H9 (cell line): ENCODE results near the gene IDUA. TPM values are rescaled to one million over a fixed set of nuclear protein-coding genes. Genes with fewer than 3 reads are reported as not detected.

Experiments
- DNase-seq: peaks from one replicate; pipeline ENCODE4 v3.0.0-alpha.2; 2017
- H2AFZ ChIP-seq: one replicate; pipeline ENCODE4 v1.6.1; 2013; ENCODE audit warnings: mild to moderate bottlenecking, low read length, control low read depth, moderate library complexity
- H2AK5ac ChIP-seq: 2 replicates; pipeline ENCODE4 v1.6.1; 2013; ENCODE audit warnings: low read length, control low read depth, mixed read lengths; ENCODE audit not compliant: insufficient read length
- H2BK120ac ChIP-seq: one replicate; pipeline ENCODE4 v1.6.1; 2013; ENCODE audit warnings: low read depth, mild to moderate bottlenecking, low read length, control low read depth, inconsistent platforms; ENCODE audit not compliant: poor library complexity, severe bottlenecking
- H2BK12ac ChIP-seq: 2 replicates; pipeline ENCODE4 v1.6.1; 2013; ENCODE audit warnings: low read length, control low read depth, mixed read lengths, low read depth; ENCODE audit not compliant: insufficient read length
- H2BK15ac ChIP-seq: 2 replicates; pipeline ENCODE4 v1.6.1; 2013; ENCODE audit warnings: low read depth, low read length, control low read depth
- H2BK20ac ChIP-seq: one replicate; pipeline ENCODE4 v1.6.1; 2013; ENCODE audit warnings: low read depth, mild to moderate bottlenecking, low read length, control low read depth, inconsistent platforms; ENCODE audit not compliant: poor library complexity, severe bottlenecking
- H2BK5ac ChIP-seq: 2 replicates; pipeline ENCODE4 v1.6.1; 2013; ENCODE audit warnings: low read length, control low read depth, mixed read lengths; ENCODE audit not compliant: insufficient read length
- H3K14ac ChIP-seq: 2 replicates; pipeline ENCODE4 v1.6.1; 2013; ENCODE audit warnings: low read length, control low read depth; ENCODE audit not compliant: insufficient read depth
- H3K18ac ChIP-seq: 2 replicates; pipeline ENCODE4 v1.6.1; 2013; ENCODE audit warnings: low read depth, mild to moderate bottlenecking, mixed read lengths, low read length, control low read depth; ENCODE audit not compliant: insufficient read length
- H3K23ac ChIP-seq: 2 replicates; pipeline ENCODE4 v1.6.1; 2013; ENCODE audit warnings: low read length, control low read depth, mixed read lengths, low read depth; ENCODE audit not compliant: insufficient read length
- H3K23me2 ChIP-seq: 2 replicates; pipeline ENCODE4 v1.6.1; 2013; ENCODE audit warnings: low read depth, mild to moderate bottlenecking, mixed read lengths, low read length, control low read depth; ENCODE audit not compliant: insufficient read length, poor library complexity, severe bottlenecking
- H3K27ac ChIP-seq: 2 replicates; pipeline ENCODE4 v1.5.1; 2013; ENCODE audit warnings: low read length, control low read depth, mixed read lengths, low read depth; ENCODE audit not compliant: insufficient read length
- H3K27me3 ChIP-seq: 2 replicates; pipeline ENCODE4 v1.6.1; 2013; ENCODE audit warnings: low read length, control low read depth, inconsistent platforms; ENCODE audit not compliant: insufficient read depth
- H3K4ac ChIP-seq: 2 replicates; pipeline ENCODE4 v1.6.1; 2013; ENCODE audit warnings: low read depth, mild to moderate bottlenecking, control low read depth, inconsistent platforms, low read length, moderate library complexity
- H3K4me1 ChIP-seq: 2 replicates; pipeline ENCODE4 v1.6.1; 2013; ENCODE audit warnings: low read length, control low read depth, inconsistent platforms; ENCODE audit not compliant: insufficient read depth
- H3K4me2 ChIP-seq: 2 replicates; pipeline ENCODE4 v1.6.1; 2013; ENCODE audit warnings: low read length, control low read depth, mixed read lengths; ENCODE audit not compliant: insufficient read length, insufficient read depth
- H3K56ac ChIP-seq: 2 replicates; pipeline ENCODE4 v1.6.1; 2013; ENCODE audit warnings: low read depth, mild to moderate bottlenecking, mixed read lengths, low read length, control low read depth; ENCODE audit not compliant: insufficient read length
- H3K79me1 ChIP-seq: 2 replicates; pipeline ENCODE4 v1.6.1; 2013; ENCODE audit warnings: low read depth, mild to moderate bottlenecking, moderate library complexity, low read length, control low read depth, inconsistent platforms; ENCODE audit not compliant: insufficient read depth, poor library complexity, severe bottlenecking
- H3K79me2 ChIP-seq: 2 replicates; pipeline ENCODE4 v1.6.1; 2013; ENCODE audit warnings: low read length, control low read depth, inconsistent platforms; ENCODE audit not compliant: insufficient read depth
- H3K9ac ChIP-seq: 2 replicates; pipeline ENCODE4 v1.6.1; 2013; ENCODE audit warnings: low read length, control low read depth, mixed read lengths; ENCODE audit not compliant: insufficient read length; ENCODE audit errors: extremely low read depth
- H3K9me3 ChIP-seq: one replicate; pipeline ENCODE4 v1.6.1; 2013; ENCODE audit warnings: low read depth, low read length, inconsistent platforms; ENCODE audit not compliant: control insufficient read depth
- H3T11ph ChIP-seq: one replicate; pipeline ENCODE4 v1.6.1; 2013; ENCODE audit warnings: mild to moderate bottlenecking, low read length, control low read depth, inconsistent platforms
- H4K20me1 ChIP-seq: one replicate; pipeline ENCODE4 v1.6.1; 2013; ENCODE audit not compliant: control insufficient read depth, insufficient read length, insufficient read depth
- H4K5ac ChIP-seq: 2 replicates; pipeline ENCODE4 v1.6.1; 2013; ENCODE audit warnings: low read depth, mild to moderate bottlenecking, mixed read lengths, low read length, control low read depth; ENCODE audit not compliant: insufficient read length
- H4K8ac ChIP-seq: replicated peaks from 2 replicates; pipeline ENCODE4 v1.6.1; 2013; ENCODE audit warnings: low read length, control low read depth, mixed read lengths, low read depth; ENCODE audit not compliant: insufficient read length
- H4K91ac ChIP-seq: 2 replicates; pipeline ENCODE4 v1.6.1; 2013; ENCODE audit warnings: low read depth, mild to moderate bottlenecking, moderate library complexity, mixed read lengths, low read length, control low read depth; ENCODE audit not compliant: insufficient read length
- H3K27ac Mint-ChIP-seq, 3 experiments: 2 replicates in 2 of 3; 3 replicates in 1 of 3; pipeline ENCODE4 v1.8.0; 2020 to 2021; ENCODE audit warnings: mixed read lengths in 3 of 3, mild to moderate bottlenecking in 1 of 3, moderate library complexity in 1 of 3
- H3K27me3 Mint-ChIP-seq: 2 replicates; pipeline ENCODE4 v1.8.0; 2021; ENCODE audit warnings: low read depth, mild to moderate bottlenecking, moderate library complexity, mixed read lengths
- H3K36me3 Mint-ChIP-seq, 3 experiments: 2 replicates in 2 of 3; 3 replicates in 1 of 3; pipeline ENCODE4 v1.8.0; 2020 to 2021; ENCODE audit warnings: low read depth in 3 of 3, mixed read lengths in 3 of 3; ENCODE audit not compliant: insufficient read depth in 1 of 3
- H3K4me1 Mint-ChIP-seq, 2 experiments: 2 replicates each; pipeline ENCODE4 v1.8.0; 2020; ENCODE audit warnings: mixed read lengths in 2 of 2
- H3K4me3 Mint-ChIP-seq, 2 experiments: 2 replicates in 1 of 2; 3 replicates in 1 of 2; pipeline ENCODE4 v1.8.0; 2020 to 2021; ENCODE audit warnings: mild to moderate bottlenecking in 2 of 2, mixed read lengths in 2 of 2, moderate library complexity in 1 of 2
- H3K9me3 Mint-ChIP-seq, 2 experiments: 2 replicates in 1 of 2; 3 replicates in 1 of 2; pipeline ENCODE4 v1.8.0; 2020; ENCODE audit warnings: mild to moderate bottlenecking in 2 of 2, mixed read lengths in 2 of 2, moderate library complexity in 1 of 2
- CTCF ChIP-seq: fragments of 200-600 bp; sonication (generic); conservative IDR thresholded peaks from 3 replicates; pipeline ENCODE4 v1.8.0; 2021; ENCODE audit warnings: antibody characterized with exemption, mild to moderate bottlenecking
- WGBS: extraction: QIAGEN DNeasy Blood & Tissue Kit; methylation state at CpG from one replicate; pipeline ENCODE4 v1.1.7; 2013; ENCODE audit warnings: missing lambda C conversion rate, low lambda C conversion rate, mixed read lengths; ENCODE audit not compliant: insufficient read length; ENCODE audit errors: extremely low coverage; 5-methylcytosine and 5-hydroxymethylcytosine counted together
- total RNA-seq: library from RNA; stranded (reverse); gene quantifications from 2 replicates; pipeline ENCODE4 v1.2.1, GENCODE V29; 2021

IDUA gene
- total RNA-seq, 1 experiment from 2014 or later, result 14.5 TPM

GRCh38 chr4:1035510-1035909 lies 48.7 kb downstream of the IDUA start:
- Histone ChIP-seq H2BK20ac (no peak overlapping the region), H2AK5ac (no peak overlapping the region), H3K79me2 (no peaks in the 10 kb centered on the region), H3K18ac (no peak overlapping the region), H3K79me1 (no peaks in the 10 kb centered on the region), H3K27ac (no peak overlapping the region), H2AFZ (no peak overlapping the region), H3K4ac (no peak overlapping the region), H4K91ac (no peak overlapping the region), H4K20me1 (no peaks in the 10 kb centered on the region), H3K9me3 (no peaks in the 10 kb centered on the region), H3T11ph (no peak overlapping the region), H3K56ac (no peak overlapping the region), H4K8ac (no peak overlapping the region), H3K4me2 (no peak overlapping the region), H3K14ac (no peak overlapping the region), H2BK120ac (no peak overlapping the region), H3K23ac (no peak overlapping the region), H2BK5ac (no peak overlapping the region), H3K23me2 (no peaks in the 10 kb centered on the region), H3K9ac (no peak overlapping the region), H2BK12ac (no peak overlapping the region), H2BK15ac (no peak overlapping the region), H3K27me3 (no peaks in the 10 kb centered on the region), H3K4me1 (no peaks in the 10 kb centered on the region), H4K5ac (no peak overlapping the region)
- Mint-ChIP-seq H3K27me3 (no peaks in the 10 kb centered on the region), H3K4me1 (peaks cover 0 to 4% of the 10 kb centered on the region in 2 experiments; a peak in 3 of 4 replicates), H3K4me3 (no peak overlapping the region), H3K9me3 (no peaks in the 10 kb centered on the region), H3K27ac (no peak overlapping the region; a peak in 1 of 7 replicates), H3K36me3 (no peaks in the 10 kb centered on the region)
- WGBS, result no CpG with 5 or more reads among the region's 26 CpGs
- no peak for DNase-seq
- no peak for TF ChIP-seq CTCF
